DND-41 (cell line): Measurements from ENCODE around the gene ELF3.

ENCODE experiments used
- ATAC-seq: fragments of 200-7000 bp; cut with Tn5 transposase; 3 replicates; pipeline ENCODE4 v1.9.1; 2021; ENCODE audit warnings: low read depth; ENCODE audit not compliant: insufficient read depth
- DNase-seq: peaks from one replicate; pipeline ENCODE4 v3.0.0-alpha.2; 2020
- H2AFZ ChIP-seq: 2 replicates; pipeline ENCODE4 v1.6.0; 2012; ENCODE audit warnings: low read depth, low read length
- H3K27ac ChIP-seq: 2 replicates; pipeline ENCODE4 v1.5.1; 2012; ENCODE audit warnings: low read length, inconsistent platforms
- H3K27me3 ChIP-seq: fragments of 200-600 bp; sonication (generic); 2 replicates; pipeline ENCODE4 v1.6.0; 2012; ENCODE audit warnings: low read length, mild to moderate bottlenecking, inconsistent platforms; ENCODE audit not compliant: insufficient read depth, poor library complexity
- H3K36me3 ChIP-seq: 2 replicates; pipeline ENCODE4 v1.5.1; 2012; ENCODE audit warnings: low read length, inconsistent platforms; ENCODE audit not compliant: insufficient read depth
- H3K4me1 ChIP-seq: 2 replicates; pipeline ENCODE4 v1.5.1; 2012; ENCODE audit warnings: mild to moderate bottlenecking, low read length; ENCODE audit not compliant: insufficient read depth
- H3K4me2 ChIP-seq: 2 replicates; pipeline ENCODE4 v1.6.0; 2012; ENCODE audit warnings: mild to moderate bottlenecking, moderate library complexity, low read length, inconsistent platforms; ENCODE audit not compliant: insufficient read depth
- H3K4me3 ChIP-seq, 2 experiments: fragments of 200-600 bp in 1 of 2; shearing (Covaris generic) in 1 of 2; 2 replicates each; pipeline ENCODE4 v1.5.1; 2012 to 2016; ENCODE audit warnings: inconsistent platforms in 2 of 2, low read length in 2 of 2, mild to moderate bottlenecking in 2 of 2, low read depth in 1 of 2, moderate library complexity in 1 of 2
- H3K79me2 ChIP-seq: 2 replicates; pipeline ENCODE4 v1.6.0; 2012; ENCODE audit warnings: low read length, inconsistent platforms; ENCODE audit not compliant: insufficient read depth
- H3K9ac ChIP-seq: 2 replicates; pipeline ENCODE4 v1.6.0; 2012; ENCODE audit warnings: low read depth, mild to moderate bottlenecking, inconsistent platforms, low read length, moderate library complexity
- H3K9me3 ChIP-seq: 2 replicates; pipeline ENCODE4 v1.5.1; 2012; ENCODE audit warnings: low read length, moderate library complexity, mild to moderate bottlenecking, inconsistent platforms; ENCODE audit not compliant: insufficient read depth, severe bottlenecking
- H4K20me1 ChIP-seq: 2 replicates; pipeline ENCODE4 v1.6.0; 2012; ENCODE audit warnings: low read length; ENCODE audit not compliant: insufficient read depth
- CTCF ChIP-seq: IDR thresholded peaks from 2 replicates; pipeline ENCODE4 v1.5.1; 2012; ENCODE audit warnings: borderline replicate concordance, low read length, moderate library complexity, mild to moderate bottlenecking; ENCODE audit not compliant: poor library complexity, severe bottlenecking; ENCODE audit errors: extremely low read depth
- EZH2 ChIP-seq: IDR thresholded peaks from 3 replicates; pipeline ENCODE4 v1.6.1; 2012; ENCODE audit warnings: borderline replicate concordance, low read depth, mild to moderate bottlenecking, moderate library complexity, low read length, inconsistent platforms; ENCODE audit not compliant: severe bottlenecking

ELF3 gene

GRCh38 chr1:201988601-201989000 is 21.8 kb upstream of the ELF3 start:
- peaks cover 11% of the 10 kb centered on the region for H3K4me1 ChIP-seq
- peaks cover 19% of the 10 kb centered on the region for H3K79me2 ChIP-seq
- H3K36me3 ChIP-seq: peaks cover 46% of the 10 kb centered on the region
- ATAC-seq (no peak), DNase-seq (no peak)
- no peaks in the 10 kb centered on the region for H4K20me1 ChIP-seq
- no peaks in the 10 kb centered on the region for H3K27me3 ChIP-seq
- no peak overlapping the region for H3K4me2 ChIP-seq
- no peak overlapping the region for H2AFZ ChIP-seq
- no peaks in the 10 kb centered on the region for H3K9me3 ChIP-seq
- no peak overlapping the region for H3K9ac ChIP-seq
- H3K27ac ChIP-seq: no peak overlapping the region
- H3K4me3 ChIP-seq: no peak overlapping the region
- TF ChIP-seq CTCF (no peak), EZH2 (no peak)

- no peak for TF ChIP-seq EZH2
- no peak for TF ChIP-seq CTCF
- Histone ChIP-seq H3K9ac (no peak overlapping the region), H3K4me3 (no peak overlapping the region), H2AFZ (no peak overlapping the region), H3K36me3 (peaks cover 53% of the 10 kb centered on the region), H3K4me1 (0 out of 2 replicates have a peak, but pooled peaks cover 3% of the 10 kb centered on the region), H3K27me3 (no peaks in the 10 kb centered on the region), H4K20me1 (no peaks in the 10 kb centered on the region), H3K4me2 (no peak overlapping the region), H3K27ac (no peak overlapping the region), H3K79me2 (peaks cover 12% of the 10 kb centered on the region), H3K9me3 (no peaks in the 10 kb centered on the region)
- ATAC-seq (no peak), DNase-seq (no peak)
Observed at GRCh38 chr1:201989354-201990128, 20.8 kb upstream of the ELF3 start.

- H3K27ac ChIP-seq: no peak overlapping the region
- H3K27me3 ChIP-seq: no peaks in the 10 kb centered on the region
- H3K4me2 ChIP-seq: no peak overlapping the region
- ATAC-seq (no peak), DNase-seq (no peak)
- H3K9ac ChIP-seq: no peak overlapping the region
- peaks cover 55% of the 10 kb centered on the region for H3K36me3 ChIP-seq
- no peaks in the 10 kb centered on the region for H3K9me3 ChIP-seq
- H3K79me2 ChIP-seq: peaks cover 7% of the 10 kb centered on the region
- no peaks in the 10 kb centered on the region for H3K4me1 ChIP-seq
- H3K4me3 ChIP-seq: no peak overlapping the region
- no peaks in the 10 kb centered on the region for H4K20me1 ChIP-seq
- TF ChIP-seq EZH2 (no peak), CTCF (no peak)
- H2AFZ ChIP-seq: no peak overlapping the region
Observed at GRCh38 chr1:201990427-201990826, 20.0 kb upstream of the ELF3 start.
